Smooth muscle cell (in vitro differentiated cells): ENCODE results near the gene PLSCR2. TPM values are rescaled to one million over a fixed set of nuclear protein-coding genes. Genes with fewer than 3 reads are reported as not detected.

Source experiments
- DNase-seq: peaks from one replicate; lab custom pipeline; 2025; ENCODE audit not compliant: unreplicated experiment; lab: John Stamatoyannopoulos, UW
- H2AFZ ChIP-seq: fragments of 200-600 bp; sonication (generic); 2 replicates; pipeline ENCODE4 v1.6.0; 2016; ENCODE audit warnings: antibody characterized with exemption, low read depth, mild to moderate bottlenecking
- H3F3A ChIP-seq: fragments of 200-600 bp; sonication (generic); 2 replicates; pipeline ENCODE4 v1.6.0; 2017; ENCODE audit warnings: antibody characterized with exemption, low read depth
- H3K27ac ChIP-seq: fragments of 200-600 bp; sonication (generic); 2 replicates; pipeline ENCODE4 v1.5.1; 2016; ENCODE audit warnings: low read depth, mild to moderate bottlenecking
- H3K27me3 ChIP-seq: fragments of 200-600 bp; sonication (generic); 2 replicates; pipeline ENCODE4 v1.6.1; 2016; ENCODE audit warnings: low read depth, mild to moderate bottlenecking
- H3K36me3 ChIP-seq: fragments of 200-600 bp; sonication (generic); 2 replicates; pipeline ENCODE4 v1.5.1; 2016; ENCODE audit warnings: low read depth
- H3K4me1 ChIP-seq: fragments of 200-600 bp; sonication (generic); 2 replicates; pipeline ENCODE4 v1.5.1; 2016; ENCODE audit warnings: low read depth
- H3K4me2 ChIP-seq: fragments of 200-600 bp; sonication (generic); 2 replicates; pipeline ENCODE4 v1.6.0; 2016; ENCODE audit warnings: mild to moderate bottlenecking
- H3K4me3 ChIP-seq: fragments of 200-600 bp; sonication (generic); 2 replicates; pipeline ENCODE4 v1.5.1; 2016; ENCODE audit warnings: mild to moderate bottlenecking
- H3K79me2 ChIP-seq: fragments of 200-600 bp; sonication (generic); 2 replicates; pipeline ENCODE4 v1.6.0; 2016; ENCODE audit warnings: low read depth, mild to moderate bottlenecking
- H3K9ac ChIP-seq: fragments of 200-600 bp; sonication (generic); 2 replicates; pipeline ENCODE4 v1.6.0; 2016; ENCODE audit warnings: low read depth
- H3K9me3 ChIP-seq: fragments of 200-600 bp; sonication (generic); replicated peaks from 2 replicates; pipeline ENCODE4 v1.5.1; 2016; ENCODE audit warnings: low read depth
- H4K20me1 ChIP-seq: fragments of 200-600 bp; sonication (generic); 2 replicates; pipeline ENCODE4 v1.6.0; 2016; ENCODE audit warnings: low read depth
- WGBS: methylation state at CpG from one replicate; pipeline ENCODE4 v1.1.7; 2016; ENCODE audit warnings: low lambda C conversion rate; 5-methylcytosine and 5-hydroxymethylcytosine counted together
- polyA plus RNA-seq: library from polyadenylated mRNA; unstranded; fragments of >200 nt; fragmentation: Nextera tagmentation; extraction: Ambion mirVana; gene quantifications from 2 replicates; pipeline ENCODE4 v1.2.1, GENCODE V29; 2016
- total RNA-seq: library from RNA; depleted of rRNA; stranded (reverse); fragments of >200 nt; gene quantifications from 2 replicates; pipeline ENCODE4 v1.2.3, GENCODE V29; 2014
- TF ChIP-seq, protein P1 (sequence below): fragments of 200-600 bp; sonication (generic); IDR thresholded peaks from 2 replicates; pipeline ENCODE4 v1.5.1; 2017; ENCODE audit warnings: borderline replicate concordance, mild to moderate bottlenecking, antibody characterized with exemption; ENCODE audit not compliant: insufficient read depth, poor library complexity, severe bottlenecking

The PLSCR2 gene
- total and polyA plus RNA-seq, 2 experiments from 2014 or later, result 0.58 TPM; not detected in 1

GRCh38 chr3:146386936-146387335 lies 82.4 kb downstream of the PLSCR2 start:
- no peaks in the 10 kb centered on the region for H3K79me2 ChIP-seq
- 95% methylated on average over 1 of the region's 1 CpG for WGBS
- TF ChIP-seq, protein P1, sequence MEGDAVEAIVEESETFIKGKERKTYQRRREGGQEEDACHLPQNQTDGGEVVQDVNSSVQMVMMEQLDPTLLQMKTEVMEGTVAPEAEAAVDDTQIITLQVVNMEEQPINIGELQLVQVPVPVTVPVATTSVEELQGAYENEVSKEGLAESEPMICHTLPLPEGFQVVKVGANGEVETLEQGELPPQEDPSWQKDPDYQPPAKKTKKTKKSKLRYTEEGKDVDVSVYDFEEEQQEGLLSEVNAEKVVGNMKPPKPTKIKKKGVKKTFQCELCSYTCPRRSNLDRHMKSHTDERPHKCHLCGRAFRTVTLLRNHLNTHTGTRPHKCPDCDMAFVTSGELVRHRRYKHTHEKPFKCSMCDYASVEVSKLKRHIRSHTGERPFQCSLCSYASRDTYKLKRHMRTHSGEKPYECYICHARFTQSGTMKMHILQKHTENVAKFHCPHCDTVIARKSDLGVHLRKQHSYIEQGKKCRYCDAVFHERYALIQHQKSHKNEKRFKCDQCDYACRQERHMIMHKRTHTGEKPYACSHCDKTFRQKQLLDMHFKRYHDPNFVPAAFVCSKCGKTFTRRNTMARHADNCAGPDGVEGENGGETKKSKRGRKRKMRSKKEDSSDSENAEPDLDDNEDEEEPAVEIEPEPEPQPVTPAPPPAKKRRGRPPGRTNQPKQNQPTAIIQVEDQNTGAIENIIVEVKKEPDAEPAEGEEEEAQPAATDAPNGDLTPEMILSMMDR, result no peak

DNA sequence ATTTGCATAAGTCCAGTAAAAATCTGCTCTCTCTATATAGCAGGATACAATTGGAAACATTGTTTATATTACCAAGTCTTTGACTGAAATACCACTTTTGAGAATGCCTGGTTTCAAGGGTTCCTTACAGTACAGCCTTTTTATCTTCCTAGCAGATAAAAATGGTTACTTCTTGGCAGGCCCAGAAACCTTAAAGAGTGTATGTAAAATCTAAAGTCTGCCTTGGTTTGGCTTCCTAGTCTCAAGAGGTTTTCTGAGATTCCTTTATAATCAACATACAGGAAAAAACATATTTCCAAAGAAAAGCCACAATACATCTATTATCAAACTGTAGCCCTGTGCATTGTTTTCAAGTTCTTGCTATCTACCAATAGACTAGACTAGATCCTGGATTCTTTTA lies 84.6 kb downstream of the PLSCR2 start:
- DNase-seq, result no peak
- Histone ChIP-seq H3K9me3 (no peaks in the 10 kb centered on the region), H3K27me3 (no peaks in the 10 kb centered on the region), H3K4me3 (no peak overlapping the region), H3K9ac (no peak overlapping the region), H3K36me3 (no peaks in the 10 kb centered on the region), H3K27ac (no peak overlapping the region), H4K20me1 (no peaks in the 10 kb centered on the region), H2AFZ (no peak overlapping the region), H3F3A (no peaks in the 10 kb centered on the region), H3K4me1 (no peaks in the 10 kb centered on the region), H3K79me2 (no peaks in the 10 kb centered on the region), H3K4me2 (no peak overlapping the region)
- TF ChIP-seq, protein P1, result no peak

More at GRCh38 chr3:146386936-146387335, 82.4 kb downstream of the PLSCR2 start:
- no peaks in the 10 kb centered on the region for H3K4me1 ChIP-seq
- no peaks in the 10 kb centered on the region for H3K27me3 ChIP-seq
- H3K4me2 ChIP-seq, result no peak overlapping the region
- H4K20me1 ChIP-seq, result no peaks in the 10 kb centered on the region
- no peaks in the 10 kb centered on the region for H3F3A ChIP-seq
- no peak for DNase-seq
- H3K9ac ChIP-seq, result no peak overlapping the region
- H3K4me3 ChIP-seq, result no peak overlapping the region
- H3K27ac ChIP-seq, result no peak overlapping the region
- no peak overlapping the region for H2AFZ ChIP-seq
- H3K9me3 ChIP-seq, result no peaks in the 10 kb centered on the region
- H3K36me3 ChIP-seq, result no peaks in the 10 kb centered on the region

Other genes starting within 250 kb of the PLSCR2 start
- gene PLSCR4, start 218.5 kb downstream of the PLSCR2 start, total RNA-seq, result 4.8 and 7.6 TPM in 2 replicates
- 2.4 and 3.8 TPM in 2 replicates for gene PLSCR4, start 218.5 kb downstream of the PLSCR2 start, polyA plus RNA-seq
- gene PLSCR1, start 75.0 kb upstream of the PLSCR2 start, total RNA-seq, result 36.7 and 58.4 TPM in 2 replicates
- 21.6 and 21.8 TPM in 2 replicates for gene PLSCR1, start 75.0 kb upstream of the PLSCR2 start, polyA plus RNA-seq
- gene PLSCR5, start 135.8 kb upstream of the PLSCR2 start, total RNA-seq, result 0.27 and 0.49 TPM in 2 replicates
- 0.51 TPM in 1 of 2 replicates, not detected in the other for gene PLSCR5, start 135.8 kb upstream of the PLSCR2 start, polyA plus RNA-seq